SK-N-SH treated with all-trans-retinoic acid at 6 μM for 48 hours (cell line): ENCODE data around the gene GRIN3A.

Experiments used
- TSHZ2 ChIP-seq: fragments of 250-450 bp; sonication (Bioruptor Pico); IDR thresholded peaks from 2 replicates; pipeline ENCODE4 v1.5.0; 2020; ENCODE audit warnings: mild to moderate bottlenecking, moderate library complexity
- ZNF70 ChIP-seq: fragments of 450-650 bp; formaldehyde crosslinking; IDR thresholded peaks from 2 replicates; pipeline ENCODE4 v1.5.0; 2020; ENCODE audit warnings: mild to moderate bottlenecking, moderate library complexity

- TF ChIP-seq TSHZ2 (CRISPR knock-in tag) (no peak), ZNF70 (CRISPR knock-in tag) (no peak)
Observed at GRCh38 chr9:101689039-101689438, 49.4 kb downstream of the GRIN3A start.
